ENCODE results near the gene HFE.

GRCh38 chr6:26051665-26052310 lies 35.4 kb upstream of the HFE start:
- TF ChIP-seq CTCF (IDR thresholded peaks at IDR 0.05) (no peak), POLR2AphosphoS5 (IDR thresholded peaks at IDR 0.05) (no peak), POLR2A (IDR thresholded peaks at IDR 0.05) (no peak)

Measured in prostate gland (tissue), 2 donors.